ENCODE measurements around the gene RAD52.
A peak's percentile ranks its signal among the peaks of the same experiment; 100 is the strongest.
"Not testable (repeated sequence)": the region's sequence is repeated elsewhere in the genome, so short reads cannot be mapped to it uniquely, and the experiment has no call there.

RAD52 gene

GRCh38 chr12:968545-968944, 19.1 kb upstream of the RAD52 start:
- no peak for DNase-seq

- no peak for DNase-seq
Measured at GRCh38 chr12:967641-968040, 18.1 kb upstream of the RAD52 start.

- no peak for DNase-seq
Measured at GRCh38 chr12:966724-967123, 17.2 kb upstream of the RAD52 start.

GRCh38 chr12:958588-959123, 9.2 kb upstream of the RAD52 start:
- no peak for DNase-seq

GRCh38 chr12:955939-956338, 6.4 kb upstream of the RAD52 start:
- no peak for DNase-seq

- DNase-seq: no peak
Measured at GRCh38 chr12:954741-955140, 5.2 kb upstream of the RAD52 start.

- DNase-seq: no peak
Measured at GRCh38 chr12:953776-954175, 4.3 kb upstream of the RAD52 start.

GRCh38 chr12:951176-951575, 1.7 kb upstream of the RAD52 start:
- no peak for DNase-seq

GRCh38 chr12:948238-948637, 1.3 kb downstream of the RAD52 start:
- DNase-seq: no peak

- no peak for DNase-seq
Measured at GRCh38 chr12:946631-947030, 2.9 kb downstream of the RAD52 start.

- no peak for DNase-seq
Measured at GRCh38 chr12:946212-946611, 3.3 kb downstream of the RAD52 start.

GRCh38 chr12:944211-944610, 5.3 kb downstream of the RAD52 start:
- DNase-seq: no peak

- DNase-seq: no peak
Measured at GRCh38 chr12:943051-943450, 6.4 kb downstream of the RAD52 start.

GRCh38 chr12:938810-939209, 10.7 kb downstream of the RAD52 start:
- DNase-seq: no peak

- no peak for DNase-seq
Measured at GRCh38 chr12:936377-937345, 12.8 kb downstream of the RAD52 start.

GRCh38 chr12:935891-936290, 13.6 kb downstream of the RAD52 start:
- DNase-seq: not testable (repeated sequence)

GRCh38 chr12:931591-931990, 17.9 kb downstream of the RAD52 start:
- DNase-seq: no peak

- DNase-seq: no peak
Measured at GRCh38 chr12:931060-931459, 18.4 kb downstream of the RAD52 start.

- DNase-seq: no peak
Measured at GRCh38 chr12:926641-927040, 22.9 kb downstream of the RAD52 start.

GRCh38 chr12:922285-922684, 27.2 kb downstream of the RAD52 start:
- DNase-seq: no peak

- no peak for DNase-seq
Measured at GRCh38 chr12:920676-921075, 28.8 kb downstream of the RAD52 start.

GRCh38 chr12:916712-917445, 32.6 kb downstream of the RAD52 start:
- DNase-seq: no peak

- peak; percentile 45 for DNase-seq
Measured at GRCh38 chr12:916240-916639, 33.3 kb downstream of the RAD52 start.

All from right kidney (tissue), 1 donor.